Pulmonary artery endothelial cell (primary cell): ENCODE results near the gene NDOR1. TPM values are rescaled to one million over a fixed set of nuclear protein-coding genes. Genes with fewer than 3 reads are reported as not detected.

Source experiments
- DNase-seq: peaks from one replicate; pipeline ENCODE4 v3.0.0-alpha.2; 2011; ENCODE audit warnings: low read depth, low spot score
- total RNA-seq: library from RNA; depleted of rRNA; stranded (reverse); fragments of >200 nt; gene quantifications from 2 replicates; pipeline ENCODE4 v1.2.3, GENCODE V29; 2014

Gene NDOR1
- total RNA-seq, 1 donor from 2014 or later, result 3.5 TPM

DNA sequence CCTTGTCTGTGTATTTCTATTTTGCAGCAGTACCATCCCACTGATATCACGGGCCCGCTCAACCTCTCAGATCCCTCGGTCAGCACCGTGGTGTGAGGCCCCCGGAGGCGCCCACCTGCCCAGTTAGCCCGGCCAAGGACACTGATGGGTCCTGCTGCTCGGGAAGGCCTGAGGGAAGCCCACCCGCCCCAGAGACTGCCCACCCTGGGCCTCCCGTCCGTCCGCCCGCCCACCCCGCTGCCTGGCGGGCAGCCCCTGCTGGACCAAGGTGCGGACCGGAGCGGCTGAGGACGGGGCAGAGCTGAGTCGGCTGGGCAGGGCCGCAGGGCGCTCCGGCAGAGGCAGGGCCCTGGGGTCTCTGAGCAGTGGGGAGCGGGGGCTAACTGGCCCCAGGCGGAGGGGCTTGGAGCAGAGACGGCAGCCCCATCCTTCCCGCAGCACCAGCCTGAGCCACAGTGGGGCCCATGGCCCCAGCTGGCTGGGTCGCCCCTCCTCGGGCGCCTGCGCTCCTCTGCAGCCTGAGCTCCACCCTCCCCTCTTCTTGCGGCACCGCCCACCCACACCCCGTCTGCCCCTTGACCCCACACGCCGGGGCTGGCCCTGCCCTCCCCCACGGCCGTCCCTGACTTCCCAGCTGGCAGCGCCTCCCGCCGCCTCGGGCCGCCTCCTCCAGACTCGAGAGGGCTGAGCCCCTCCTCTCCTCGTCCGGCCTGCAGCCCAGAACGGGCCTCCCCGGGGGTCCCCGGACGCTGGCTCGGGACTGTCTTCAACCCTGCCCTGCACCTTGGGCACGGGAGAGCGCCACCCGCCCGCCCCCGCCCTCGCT lies 37.5 kb upstream of the NDOR1 start:
- no peak for DNase-seq

DNA sequence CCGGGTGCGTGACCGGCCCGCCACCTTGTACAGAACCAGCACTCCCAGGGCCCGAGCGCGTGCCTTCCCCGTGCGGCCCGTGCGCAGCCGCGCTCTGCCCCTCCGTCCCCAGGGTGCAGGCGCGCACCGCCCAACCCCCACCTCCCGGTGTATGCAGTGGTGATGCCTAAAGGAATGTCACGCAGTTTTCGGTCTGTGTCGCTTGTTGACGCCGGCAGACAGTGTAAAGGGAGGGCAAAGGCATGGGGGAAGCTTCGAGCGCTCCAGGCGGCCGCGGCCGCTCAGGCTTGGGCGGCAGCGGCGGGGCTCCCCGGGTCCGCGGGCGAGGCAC lies 37.0 kb upstream of the NDOR1 start:
- no peak for DNase-seq

DNA sequence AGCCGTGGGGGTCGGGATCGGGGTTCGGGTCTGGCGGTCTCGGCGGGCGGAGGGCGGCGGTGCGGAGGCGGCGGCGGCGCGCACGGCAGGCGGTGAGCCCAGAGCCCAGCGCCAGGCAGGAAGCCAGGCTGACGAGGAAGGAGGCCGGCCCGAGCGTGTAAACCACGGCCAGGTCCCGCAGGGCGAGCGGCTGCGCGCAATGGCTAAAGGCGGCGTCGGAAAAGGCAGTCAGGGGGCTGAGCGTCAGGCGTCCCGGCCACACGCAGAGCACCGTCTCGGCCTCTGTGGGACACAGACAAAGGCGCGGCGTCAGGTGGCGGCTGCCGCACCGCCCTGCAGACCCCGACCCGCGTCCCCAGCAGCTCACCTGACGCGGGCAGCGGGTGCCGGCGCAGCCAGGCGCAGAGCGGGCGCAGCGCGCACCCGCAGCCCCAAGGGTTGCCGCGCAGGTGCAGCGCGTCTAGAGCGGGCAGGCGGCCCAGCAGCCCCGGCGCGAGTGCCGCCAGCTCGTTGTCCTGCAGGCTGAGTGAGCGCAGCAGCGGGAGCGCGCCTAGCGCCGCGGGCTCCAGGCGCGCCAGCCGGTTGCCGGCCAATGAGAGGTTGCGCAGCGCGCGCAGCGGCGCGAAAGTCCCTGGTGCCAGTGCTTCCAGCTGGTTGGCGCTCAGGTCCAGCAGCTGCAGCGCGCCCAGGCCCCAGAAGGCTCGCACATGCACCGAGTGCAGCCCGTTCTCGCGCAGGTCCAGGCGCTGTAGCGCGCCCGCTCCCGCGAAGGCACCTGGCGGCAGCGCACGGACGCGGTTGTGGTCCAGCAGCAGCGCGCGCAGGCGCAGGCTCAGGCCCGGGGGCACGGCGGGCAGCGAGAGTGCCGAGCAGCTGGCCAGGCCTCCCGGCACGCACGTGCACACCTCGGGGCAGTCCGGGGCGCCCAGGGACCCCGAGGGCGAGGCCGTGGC lies 36.3 kb upstream of the NDOR1 start:
- DNase-seq, result no peak

DNA sequence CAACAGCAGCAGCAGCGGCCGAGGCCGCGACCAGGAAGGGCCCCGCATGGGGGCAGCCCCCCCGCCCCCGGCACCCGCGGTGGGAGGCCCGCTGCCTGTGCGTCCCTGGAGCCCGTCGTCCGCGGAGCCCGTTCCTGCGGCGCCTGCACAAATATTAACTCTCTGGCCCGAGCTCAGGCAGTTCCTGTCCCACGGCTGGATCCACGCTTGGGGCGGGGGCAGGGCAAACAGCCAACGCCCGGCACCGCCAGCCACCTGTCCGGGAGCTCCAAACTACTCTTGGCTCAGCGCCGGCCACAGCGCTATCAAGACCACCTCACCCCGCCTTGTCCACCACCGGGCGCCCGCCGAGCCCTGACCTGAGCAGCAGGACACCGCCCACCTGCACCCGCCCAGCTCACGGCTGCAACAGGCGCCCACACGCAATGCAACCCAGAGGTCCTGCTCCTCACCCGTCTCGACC lies 35.6 kb upstream of the NDOR1 start, which contains the start of gene LRRC26:
Gene LRRC26 (minus strand): TSS at position 156 of the 463 bp plus-strand sequence. CDS start 108 bp downstream, at position 48.
- no peak for DNase-seq

DNA sequence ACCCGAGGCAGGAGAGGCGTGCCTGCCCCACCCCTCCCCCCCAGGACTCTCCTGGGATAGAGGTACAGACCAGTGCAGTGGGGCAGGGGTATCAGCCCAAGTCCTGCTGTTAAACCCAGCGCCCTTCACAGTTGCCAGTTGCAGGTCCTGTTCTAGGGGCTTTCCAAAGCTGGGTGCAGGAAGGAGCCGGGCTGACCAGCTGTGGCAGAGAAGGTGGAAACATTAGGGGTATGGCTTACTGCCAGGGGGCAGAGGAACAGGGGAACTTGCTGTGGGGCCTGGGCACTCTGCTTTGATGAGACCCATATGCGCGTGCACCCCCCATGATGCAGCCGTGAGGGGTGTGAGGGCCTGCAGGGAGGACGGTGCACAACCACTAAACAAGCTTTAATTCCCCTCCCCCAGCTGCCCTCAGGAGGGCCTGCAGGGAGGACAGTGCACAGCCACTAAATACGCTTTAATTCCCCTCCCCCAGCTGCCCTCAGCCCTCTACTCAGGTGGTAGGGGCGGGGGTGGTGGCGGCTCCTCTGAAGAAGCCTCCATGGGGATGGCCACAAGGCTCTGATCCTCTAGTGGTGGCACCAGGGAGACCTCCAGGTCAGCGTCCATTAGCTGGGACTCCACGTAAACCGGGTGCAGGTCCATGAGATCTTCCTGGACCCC lies 34.9 kb upstream of the NDOR1 start:
- no peak for DNase-seq

DNA sequence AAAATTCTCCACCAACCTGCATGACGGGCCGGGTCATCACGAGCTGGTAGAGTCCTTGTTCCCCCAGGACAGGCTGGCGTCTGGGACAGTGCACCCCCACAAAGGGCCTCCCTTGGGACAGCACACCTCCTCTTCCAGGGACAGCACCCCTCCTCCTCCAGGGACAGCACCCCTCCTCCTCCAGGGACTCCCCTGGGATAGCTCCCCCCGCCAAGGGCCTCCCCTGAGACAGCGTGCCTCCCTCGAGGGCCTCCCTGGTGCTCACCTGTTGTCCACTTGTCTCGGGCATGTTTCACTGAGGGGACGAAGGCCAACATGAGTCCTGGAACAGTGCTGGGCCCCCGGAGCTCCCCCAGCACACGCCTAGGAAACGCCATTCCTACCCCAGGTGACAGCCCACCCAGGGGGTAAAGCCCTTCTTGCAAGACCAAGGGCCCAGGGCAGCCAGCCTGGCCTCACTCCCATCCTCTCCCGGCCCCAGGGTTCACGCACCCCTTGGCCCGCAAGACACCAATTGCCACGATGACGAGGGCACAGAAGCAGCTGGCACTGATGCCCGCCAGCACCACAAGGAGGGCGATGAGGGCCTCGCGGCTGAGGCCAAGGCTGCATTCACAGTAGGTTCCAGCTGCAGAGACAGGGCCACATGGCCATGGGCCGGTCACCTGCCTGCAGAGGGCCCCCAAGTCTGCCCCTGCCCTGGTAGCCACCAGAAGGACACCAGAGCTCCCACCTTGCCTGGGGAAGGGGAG lies 34.2 kb upstream of the NDOR1 start:
- no peak for DNase-seq

DNA sequence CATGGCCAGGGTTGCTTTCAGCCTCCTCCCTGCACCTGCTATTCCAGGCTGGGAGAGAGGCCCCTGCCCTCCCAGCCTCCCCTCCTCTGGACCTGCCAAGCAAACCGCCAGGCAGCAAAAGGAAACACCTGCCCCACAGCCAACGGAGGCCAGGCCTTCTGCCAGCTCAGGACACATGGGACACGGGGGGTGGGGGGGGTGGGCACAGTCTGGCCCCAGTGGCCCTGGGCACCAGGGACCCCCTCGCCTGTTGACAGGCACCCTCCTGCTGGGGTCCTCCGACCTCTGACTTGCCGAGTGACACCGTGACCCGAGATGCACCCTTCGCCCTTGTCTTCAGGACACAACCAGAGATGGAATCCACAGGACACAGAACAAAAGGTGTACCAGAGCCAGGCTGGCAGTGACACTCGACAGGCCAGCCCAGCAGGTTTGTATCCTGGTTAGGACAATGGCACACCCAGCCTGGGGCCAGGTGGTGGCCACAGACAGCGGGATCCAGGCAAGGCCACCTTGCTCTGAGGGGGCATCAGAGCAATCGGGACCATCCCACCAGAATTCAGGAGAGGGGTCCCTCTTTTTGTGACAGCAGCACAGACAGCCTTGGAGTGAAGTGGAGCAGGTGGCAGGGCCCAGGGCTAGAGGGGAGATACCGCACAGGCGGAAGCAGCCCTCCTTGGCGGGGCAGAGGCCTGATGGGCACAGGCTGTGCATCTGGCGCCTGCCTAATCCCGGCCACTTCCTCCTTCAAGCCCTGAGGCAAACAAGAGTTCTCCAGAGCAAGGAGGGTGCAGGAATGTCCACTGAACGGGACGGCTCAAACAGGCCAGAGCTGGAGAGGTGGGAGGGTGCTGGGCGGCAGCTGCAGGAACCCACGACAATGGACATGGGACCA lies 32.4 kb upstream of the NDOR1 start:
- DNase-seq, result no peak

DNA sequence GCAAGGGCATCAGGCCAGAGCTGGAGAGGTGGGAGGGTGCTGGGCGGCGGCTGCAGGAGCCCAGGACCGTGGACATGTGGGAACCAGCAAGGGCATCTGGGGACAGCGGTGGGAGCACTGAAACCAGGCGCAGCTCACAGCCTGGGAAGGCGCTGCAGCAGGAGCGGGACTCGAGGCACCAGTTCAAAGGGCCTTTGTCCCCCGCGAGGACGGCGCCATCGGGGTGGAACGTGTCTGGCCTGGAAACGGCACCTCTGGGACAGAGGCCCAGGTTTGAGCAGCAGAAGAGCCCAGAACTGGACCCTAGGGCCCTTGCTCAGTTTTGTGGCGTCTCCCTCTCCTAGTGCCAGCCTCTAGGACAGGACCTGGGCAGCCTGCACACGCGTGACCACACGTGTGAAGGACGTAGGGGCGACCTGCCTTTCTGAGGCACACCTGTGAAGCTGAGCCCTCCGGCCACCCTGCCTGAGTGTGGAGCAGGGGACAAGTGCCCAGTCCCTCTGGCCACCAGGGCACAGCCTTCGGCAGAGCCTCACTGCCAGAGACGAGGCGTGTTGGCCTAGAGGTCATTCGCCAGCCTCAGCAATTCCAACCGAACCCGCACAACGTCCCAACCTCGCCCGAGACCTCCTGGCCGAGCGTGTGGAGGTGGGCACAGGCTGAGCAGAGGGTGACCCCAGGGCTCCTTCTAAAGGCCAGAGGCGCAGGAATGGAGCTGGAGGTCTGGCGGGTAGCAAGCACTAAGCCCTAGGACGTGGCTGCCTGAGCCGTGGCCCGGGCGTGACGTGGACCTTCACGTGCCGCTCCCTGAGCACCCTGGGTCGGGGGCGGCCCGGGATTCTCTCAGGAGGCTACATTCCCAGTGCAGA lies 31.5 kb upstream of the NDOR1 start:
- no peak for DNase-seq

DNA sequence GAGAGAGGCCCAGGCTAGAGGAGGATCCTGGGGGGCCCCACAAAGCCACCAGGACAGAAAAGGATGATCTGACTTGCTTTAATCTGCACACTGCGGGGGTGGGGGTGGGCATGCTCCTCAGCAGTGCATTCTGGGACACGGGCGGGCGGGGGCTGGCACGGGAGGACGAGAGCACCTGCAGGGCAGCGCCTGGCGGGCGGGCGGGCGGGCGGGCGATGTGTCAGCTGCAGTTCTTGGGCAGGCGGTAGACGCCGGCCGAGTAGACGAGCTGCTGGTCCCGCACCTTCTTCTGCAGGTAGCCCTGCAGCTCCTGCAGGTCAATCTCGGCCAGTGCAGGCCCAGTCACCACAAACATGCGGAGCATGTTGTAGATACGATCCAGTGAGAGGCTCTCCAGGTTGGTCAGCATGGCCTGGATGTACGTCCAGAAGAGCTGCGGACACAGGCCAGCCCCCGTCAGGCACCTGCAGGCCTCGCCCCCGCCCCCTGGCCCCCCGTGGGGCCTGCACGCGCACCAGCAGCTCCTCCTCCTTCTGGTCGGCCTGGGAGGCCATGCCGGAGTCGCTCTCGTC lies 30.7 kb upstream of the NDOR1 start:
- DNase-seq, result no peak

DNA sequence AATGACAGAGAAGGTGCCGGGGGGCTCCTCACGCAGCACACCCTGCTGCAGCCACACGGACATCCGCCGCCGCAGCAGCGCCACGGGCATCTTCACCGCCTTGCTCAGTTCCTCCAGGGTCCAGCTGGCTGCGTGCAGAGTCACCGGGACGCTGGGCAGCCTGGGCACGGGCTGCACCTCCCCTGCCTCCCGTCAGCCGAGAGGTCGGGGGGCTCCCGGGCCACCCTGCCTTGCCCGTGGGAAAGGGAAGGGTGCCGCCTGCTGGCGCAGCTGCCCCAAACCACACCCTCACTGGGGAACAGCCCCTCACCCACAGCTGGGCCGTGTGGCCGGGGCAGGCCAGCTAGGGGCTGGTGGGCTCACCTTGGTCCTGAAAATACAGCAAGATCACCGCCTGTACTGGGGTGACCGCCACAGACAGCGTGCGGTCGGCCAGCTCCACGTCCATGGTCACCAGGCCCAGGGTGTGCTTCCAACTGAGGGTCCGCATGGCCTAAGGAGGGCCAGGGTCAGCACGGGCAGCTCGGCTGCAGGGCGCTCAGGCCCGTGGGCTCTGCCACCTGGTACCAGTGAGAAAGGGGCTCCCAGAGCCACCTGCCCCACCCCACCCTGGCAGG lies 30.0 kb upstream of the NDOR1 start:
- DNase-seq, result no peak

DNA sequence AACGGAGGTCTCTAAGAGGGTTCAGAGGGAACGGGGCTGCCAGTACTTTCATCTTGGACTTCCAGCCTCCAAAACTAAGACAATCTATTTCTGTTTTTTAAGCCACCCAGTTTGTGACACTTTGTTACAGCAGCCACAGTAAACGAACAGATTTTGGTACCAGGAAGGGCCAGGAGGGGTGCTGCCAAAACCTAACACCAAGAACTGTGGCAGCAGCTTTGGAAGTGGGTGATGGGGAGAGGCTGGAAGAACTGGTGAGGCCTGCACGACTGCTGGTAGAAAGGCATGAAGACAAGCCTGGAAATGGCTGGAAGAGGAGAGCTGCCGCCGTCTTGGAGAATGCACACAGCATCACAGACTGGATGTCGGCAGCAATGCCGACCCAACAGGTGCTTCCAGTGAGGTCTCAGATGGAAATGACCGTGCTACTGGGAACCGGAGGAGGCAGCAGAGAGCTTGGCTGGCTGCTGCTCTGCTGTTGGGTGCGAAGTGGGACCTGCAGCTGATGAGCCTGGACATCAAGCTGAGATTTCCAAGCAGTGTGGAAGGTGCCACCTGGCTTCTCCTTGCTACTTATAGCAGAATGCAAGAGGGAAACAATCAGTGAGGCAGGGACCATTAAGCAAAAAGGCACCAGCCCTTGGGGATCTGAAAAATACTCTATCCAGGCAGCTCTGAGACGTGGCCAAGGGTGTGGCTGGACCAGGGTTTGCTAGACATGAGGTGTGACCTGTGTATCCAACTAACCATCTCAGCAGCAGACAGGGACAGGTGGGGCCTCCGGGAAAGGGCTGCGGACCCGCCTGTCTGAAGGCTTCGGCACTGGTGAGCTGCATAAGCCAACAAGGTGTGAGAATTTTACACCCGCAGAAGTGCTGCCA lies 29.0 kb upstream of the NDOR1 start:
- DNase-seq, result no peak

DNA sequence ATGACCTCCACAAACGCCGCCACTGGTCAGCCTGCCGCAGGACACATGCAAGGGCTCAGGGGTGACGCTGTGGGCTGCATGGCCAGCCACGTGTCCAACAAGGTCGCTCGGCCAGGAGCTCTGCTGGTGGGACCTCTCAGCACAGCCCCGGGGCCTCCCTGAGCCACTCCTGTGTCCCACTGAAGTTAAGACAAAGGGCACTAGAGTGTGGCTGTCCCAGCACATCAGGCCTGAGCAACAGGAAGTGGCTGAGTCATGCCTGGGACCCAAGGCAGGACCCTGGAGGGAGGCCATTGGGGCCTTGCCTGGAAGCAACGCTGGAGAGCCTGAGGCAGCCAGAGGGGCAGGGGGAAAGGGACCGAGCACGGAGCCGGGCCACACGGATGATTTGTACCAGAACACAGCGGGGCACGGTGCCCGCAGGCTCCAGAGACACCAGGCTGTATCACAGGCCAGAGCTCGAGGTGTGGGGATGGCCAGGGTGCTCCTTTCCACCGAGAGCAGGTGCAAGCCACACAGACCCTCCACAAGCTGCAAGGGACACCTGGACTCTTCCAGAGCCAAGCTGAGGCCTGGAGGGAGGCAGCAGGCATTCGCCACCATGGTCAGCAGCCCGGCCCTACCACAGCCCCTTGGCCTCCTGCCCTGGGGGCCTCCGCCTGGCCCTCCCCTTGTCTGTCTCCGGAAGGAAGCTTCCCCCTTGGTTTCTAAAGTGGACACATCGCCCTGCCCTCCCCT lies 27.1 kb upstream of the NDOR1 start:
- no peak for DNase-seq

DNA sequence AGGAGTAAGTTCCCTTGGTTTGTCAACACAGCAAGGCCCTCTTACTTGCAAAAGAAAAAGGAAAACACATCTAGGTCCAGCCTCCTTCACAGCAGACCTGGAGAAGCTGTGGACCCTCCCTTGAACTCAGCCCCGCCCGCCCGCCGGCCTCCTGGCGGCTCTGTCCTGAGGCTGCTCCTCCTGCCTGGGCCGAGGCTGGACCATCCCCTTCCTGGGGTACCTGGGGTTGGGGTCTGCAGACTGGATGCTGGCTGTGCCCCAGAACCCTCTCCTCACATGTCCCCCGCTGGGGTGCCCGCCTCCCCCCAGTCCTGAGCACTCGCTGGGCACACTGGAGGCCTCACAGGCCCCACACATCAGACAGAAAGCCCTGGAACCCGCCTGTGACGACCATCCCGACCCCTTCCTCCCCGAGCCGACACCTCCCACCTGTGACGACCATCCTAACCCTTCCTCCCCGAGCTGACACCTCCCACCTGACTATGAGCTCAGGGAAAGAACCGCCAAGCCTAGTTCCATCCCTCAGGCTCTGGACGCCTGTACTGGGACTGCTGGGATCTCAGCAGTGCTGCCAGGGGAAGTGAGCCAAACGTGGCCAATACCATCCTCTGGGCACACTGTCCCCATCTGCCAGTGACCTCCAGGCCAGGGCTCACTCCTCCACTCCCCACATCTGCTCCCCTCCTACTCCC lies 26.4 kb upstream of the NDOR1 start:
- no peak for DNase-seq

DNA sequence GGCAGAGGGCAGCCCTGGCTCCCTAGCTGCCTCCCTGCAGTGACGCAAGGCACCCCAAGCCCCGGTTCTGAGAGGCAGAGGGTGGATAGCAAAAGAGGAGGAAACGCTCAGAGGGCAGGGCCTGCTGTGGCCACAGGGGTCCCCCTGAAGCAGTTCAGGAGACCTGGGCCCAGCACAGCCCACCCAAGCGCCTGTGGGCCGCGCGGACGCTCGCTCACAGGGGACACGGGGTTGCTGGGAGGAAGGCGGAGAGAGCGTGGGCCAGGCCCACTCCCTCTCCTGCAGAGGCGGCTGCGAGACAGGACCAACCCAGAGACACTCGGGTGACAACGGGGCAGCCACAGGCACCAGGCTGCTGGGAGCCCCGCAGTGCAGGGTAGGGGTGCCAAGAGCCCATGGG lies 25.7 kb upstream of the NDOR1 start:
- no peak for DNase-seq

DNA sequence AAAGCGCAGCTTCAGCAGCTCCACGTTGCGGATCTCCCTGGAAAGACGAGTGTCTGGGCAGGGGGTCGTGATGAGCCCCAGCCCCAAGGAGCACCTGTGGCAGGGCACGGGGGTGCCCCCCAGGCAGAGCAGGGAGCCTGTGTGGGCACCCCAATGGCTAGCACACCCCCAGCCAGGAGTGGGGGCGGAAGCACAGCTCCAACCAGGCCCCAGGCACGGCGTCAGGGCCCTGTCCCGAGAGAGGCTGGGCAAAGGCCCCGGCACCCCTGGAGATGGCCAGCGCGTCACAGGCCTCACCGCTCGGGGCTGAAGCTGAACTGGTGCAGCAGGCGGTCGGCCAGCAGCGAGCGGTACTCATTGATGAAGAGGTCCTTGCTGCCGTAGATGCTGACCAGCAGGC lies 25.0 kb upstream of the NDOR1 start:
- no peak for DNase-seq

DNA sequence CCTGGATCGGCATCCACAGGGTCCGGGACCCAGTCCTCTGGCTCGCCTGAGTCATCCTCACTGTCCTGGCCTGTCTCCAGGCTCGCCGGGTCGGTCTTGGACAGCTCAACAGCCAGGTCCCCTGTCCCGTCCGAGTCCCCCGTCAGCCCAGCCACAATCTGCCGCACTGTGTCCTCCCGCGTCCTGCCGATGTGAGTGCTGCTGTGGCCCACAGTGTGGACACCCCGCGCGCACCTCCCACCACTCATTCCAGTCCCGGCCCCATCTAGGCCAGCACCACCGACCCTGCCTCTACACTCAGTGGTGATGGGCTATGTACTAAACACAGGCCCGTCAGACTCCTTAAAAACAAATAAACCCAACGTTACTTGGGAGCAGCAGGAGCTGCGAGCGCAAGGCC lies 23.8 kb upstream of the NDOR1 start:
- DNase-seq, result no peak
